HEK293 (cell line): ENCODE measurements around the gene PYGM.

Experiments
- CTCF ChIA-PET: fragments of 350-600 bp; formaldehyde crosslinking; extraction: SDS; loops from one replicate; lab custom pipeline; 2021; ENCODE audit warnings: antibody characterized with exemption; lab: Yijun Ruan, JAX
- POLR2A ChIA-PET: fragments of 300-600 bp; formaldehyde crosslinking; extraction: SDS; loops from one replicate; lab custom pipeline; 2020; ENCODE audit warnings: antibody characterized with exemption, inconsistent platforms; lab: Yijun Ruan, JAX
- H3K27ac ChIP-seq: fragments of 200-500 bp; sonication (Bioruptor generic); 2 replicates; pipeline ENCODE4 v1.5.1; 2014; ENCODE audit warnings: low read depth, low read length, control low read depth, inconsistent platforms; ENCODE audit errors: extremely low read depth
- H3K36me3 ChIP-seq, 2 experiments: fragments of 200-500 bp in 1 of 2; sonication (Bioruptor generic) in 1 of 2; 1 replicate in 1 of 2; 2 replicates in 1 of 2; pipeline ENCODE4 v1.5.1; 2014 to 2017; ENCODE audit warnings: inconsistent platforms in 2 of 2, low read length in 2 of 2; ENCODE audit not compliant: control insufficient read depth in 2 of 2, insufficient read depth in 1 of 2
- H3K4me1 ChIP-seq: fragments of 200-500 bp; sonication (Bioruptor generic); 2 replicates; pipeline ENCODE4 v1.5.1; 2014; ENCODE audit warnings: mild to moderate bottlenecking, low read length, inconsistent platforms; ENCODE audit not compliant: control insufficient read depth, insufficient read depth
- H3K4me3 ChIP-seq: 2 replicates; pipeline ENCODE4 v1.5.1; 2011; ENCODE audit warnings: low read depth, mild to moderate bottlenecking, control low read depth, low read length, moderate library complexity
- H3K9me3 ChIP-seq: fragments of 200-500 bp; sonication (Bioruptor generic); 2 replicates; pipeline ENCODE4 v1.5.1; 2014; ENCODE audit warnings: low read depth, low read length, inconsistent platforms; ENCODE audit not compliant: control insufficient read depth, insufficient read depth
- ZFP69B ChIP-seq: fragments of 450-650 bp; formaldehyde crosslinking; IDR thresholded peaks from 2 replicates; pipeline ENCODE4 v1.5.1; 2016; ENCODE audit warnings: missing biosample characterization, missing genetic modification characterization
- ZNF24 ChIP-seq: fragments of 450-650 bp; formaldehyde crosslinking; IDR thresholded peaks from 2 replicates; pipeline ENCODE4 v1.5.1; 2016; ENCODE audit warnings: missing biosample characterization, missing genetic modification characterization
- ZNF660 ChIP-seq: fragments of 450-650 bp; IDR thresholded peaks from 2 replicates; pipeline ENCODE4 v1.5.1; 2018; ENCODE audit warnings: missing biosample characterization, mild to moderate bottlenecking, missing genetic modification characterization
- ZNF830 ChIP-seq: fragments of 450-650 bp; IDR thresholded peaks from 2 replicates; pipeline ENCODE4 v1.5.0; 2018; ENCODE audit warnings: missing biosample characterization, missing genetic modification characterization, low read depth, mild to moderate bottlenecking, moderate library complexity
- TF ChIP-seq, protein P1 (sequence below): fragments of 450-650 bp; formaldehyde crosslinking; IDR thresholded peaks from 2 replicates; pipeline ENCODE4 v1.5.1; 2016; ENCODE audit warnings: missing biosample characterization, missing genetic modification characterization
- TF ChIP-seq, protein P2 (sequence below): fragments of 450-650 bp; formaldehyde crosslinking; IDR thresholded peaks from 2 replicates; pipeline ENCODE4 v1.5.1; 2016; ENCODE audit warnings: missing biosample characterization, missing genetic modification characterization
- TF ChIP-seq, protein P3 (sequence below): fragments of 450-650 bp; formaldehyde crosslinking; IDR thresholded peaks from 2 replicates; pipeline ENCODE4 v1.5.1; 2017; ENCODE audit warnings: missing biosample characterization, missing genetic modification characterization
- TF ChIP-seq, protein P4 (sequence below): fragments of 450-650 bp; formaldehyde crosslinking; IDR thresholded peaks from 2 replicates; pipeline ENCODE4 v1.5.1; 2016; ENCODE audit warnings: missing biosample characterization, missing genetic modification characterization
- TF ChIP-seq, protein P5 (sequence below): fragments of 450-650 bp; formaldehyde crosslinking; IDR thresholded peaks from 2 replicates; pipeline ENCODE4 v1.5.1; 2017; ENCODE audit warnings: missing biosample characterization, missing genetic modification characterization

Gene PYGM

DNA sequence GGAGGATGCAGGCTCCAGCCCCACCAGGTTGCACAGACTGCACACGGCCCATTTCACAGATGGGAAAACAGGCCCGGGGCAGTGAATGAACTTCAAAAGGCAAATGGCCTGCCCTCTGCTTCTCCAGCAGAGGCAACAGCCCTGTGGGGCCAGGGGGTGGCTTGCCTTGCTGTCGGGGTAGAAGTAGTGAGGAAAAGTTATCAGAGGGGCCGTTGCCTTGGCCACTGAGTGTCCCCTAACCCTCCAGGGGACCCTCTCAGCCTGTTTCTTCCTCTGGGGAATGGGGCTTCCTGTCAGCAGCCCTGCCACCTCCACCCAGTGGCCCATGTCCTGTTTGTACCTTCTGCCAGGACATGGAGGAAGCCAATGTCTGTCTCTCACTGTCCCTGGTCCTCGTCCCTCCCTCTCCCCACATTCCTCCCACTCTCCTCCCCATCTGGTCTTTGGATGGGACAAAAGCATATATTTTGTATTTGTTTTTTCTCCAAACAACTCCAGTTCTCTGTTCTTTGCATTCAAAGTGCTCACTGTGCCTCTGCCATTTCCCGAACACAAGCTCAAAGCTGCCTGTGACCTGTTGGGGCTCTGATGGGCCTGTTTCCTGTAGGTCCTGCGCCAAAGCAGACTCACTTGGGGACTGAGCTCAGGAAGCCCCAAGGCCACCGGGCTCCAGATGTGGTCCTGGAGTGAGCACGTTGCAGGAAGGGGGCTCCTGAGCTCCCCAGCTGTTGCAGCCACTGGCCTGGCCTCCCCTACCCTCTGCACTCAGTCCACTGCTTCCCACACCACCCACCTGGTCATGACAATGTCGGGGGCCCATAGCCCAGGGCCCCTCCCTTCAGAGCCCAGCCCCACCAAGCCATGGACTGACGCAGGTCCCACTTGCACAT, 33.7 kb upstream of the PYGM start:
- CTCF ChIA-PET, result interaction anchor here (0.6 to 1.4 kb wide), 5 partner anchors 10 to 1342 kb away, joined by 3 to 5 read pairs (median 3); partner anchors contain the start of gene MAP4K2
- TF ChIP-seq ZNF830 (tag by site-specific recombination), result no peak
- TF ChIP-seq, protein P1, sequence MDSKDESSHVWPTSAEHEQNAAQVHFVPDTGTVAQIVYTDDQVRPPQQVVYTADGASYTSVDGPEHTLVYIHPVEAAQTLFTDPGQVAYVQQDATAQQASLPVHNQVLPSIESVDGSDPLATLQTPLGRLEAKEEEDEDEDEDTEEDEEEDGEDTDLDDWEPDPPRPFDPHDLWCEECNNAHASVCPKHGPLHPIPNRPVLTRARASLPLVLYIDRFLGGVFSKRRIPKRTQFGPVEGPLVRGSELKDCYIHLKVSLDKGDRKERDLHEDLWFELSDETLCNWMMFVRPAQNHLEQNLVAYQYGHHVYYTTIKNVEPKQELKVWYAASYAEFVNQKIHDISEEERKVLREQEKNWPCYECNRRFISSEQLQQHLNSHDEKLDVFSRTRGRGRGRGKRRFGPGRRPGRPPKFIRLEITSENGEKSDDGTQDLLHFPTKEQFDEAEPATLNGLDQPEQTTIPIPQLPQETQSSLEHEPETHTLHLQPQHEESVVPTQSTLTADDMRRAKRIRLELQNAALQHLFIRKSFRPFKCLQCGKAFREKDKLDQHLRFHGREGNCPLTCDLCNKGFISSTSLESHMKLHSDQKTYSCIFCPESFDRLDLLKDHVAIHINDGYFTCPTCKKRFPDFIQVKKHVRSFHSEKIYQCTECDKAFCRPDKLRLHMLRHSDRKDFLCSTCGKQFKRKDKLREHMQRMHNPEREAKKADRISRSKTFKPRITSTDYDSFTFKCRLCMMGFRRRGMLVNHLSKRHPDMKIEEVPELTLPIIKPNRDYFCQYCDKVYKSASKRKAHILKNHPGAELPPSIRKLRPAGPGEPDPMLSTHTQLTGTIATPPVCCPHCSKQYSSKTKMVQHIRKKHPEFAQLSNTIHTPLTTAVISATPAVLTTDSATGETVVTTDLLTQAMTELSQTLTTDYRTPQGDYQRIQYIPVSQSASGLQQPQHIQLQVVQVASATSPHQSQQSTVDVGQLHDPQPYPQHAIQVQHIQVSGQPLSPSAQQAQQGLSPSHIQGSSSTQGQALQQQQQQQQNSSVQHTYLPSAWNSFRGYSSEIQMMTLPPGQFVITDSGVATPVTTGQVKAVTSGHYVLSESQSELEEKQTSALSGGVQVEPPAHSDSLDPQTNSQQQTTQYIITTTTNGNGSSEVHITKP (tag by site-specific recombination), result no peak
- POLR2A ChIA-PET, result interaction anchor here (1.1 kb wide), 1 partner anchor 15 kb away, joined by 4 read pairs; no protein-coding TSS in a partner anchor
- Histone ChIP-seq H3K4me3 (no peak overlapping the region), H3K36me3 (peaks cover 0 to 28% of the 10 kb centered on the region in 2 experiments; a peak in 1 of 3 replicates), H3K27ac (no peak overlapping the region), H3K4me1 (no peaks in the 10 kb centered on the region), H3K9me3 (no peaks in the 10 kb centered on the region)

DNA sequence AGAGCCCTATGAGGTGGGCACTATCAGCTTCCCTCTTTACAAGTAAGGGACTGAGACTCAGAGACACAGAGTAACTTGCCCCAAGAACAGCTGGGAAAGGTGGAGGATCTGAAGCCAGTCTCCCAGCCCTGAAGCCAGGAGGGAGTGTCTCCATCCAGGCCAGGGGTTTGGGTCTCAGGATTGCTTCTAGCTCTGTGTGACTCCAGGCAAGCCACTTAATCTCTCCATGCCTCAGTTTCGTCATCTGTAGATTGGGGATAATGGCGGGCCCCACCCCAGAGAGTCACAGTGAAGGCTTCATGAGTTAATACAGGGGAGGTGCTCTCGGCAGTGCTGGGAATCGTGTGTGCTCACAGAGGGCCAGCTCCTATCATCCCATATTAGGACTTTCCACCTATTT, 32.7 kb upstream of the PYGM start:
- TF ChIP-seq ZNF24 (tag by site-specific recombination), result no peak
- TF ChIP-seq, protein P2, sequence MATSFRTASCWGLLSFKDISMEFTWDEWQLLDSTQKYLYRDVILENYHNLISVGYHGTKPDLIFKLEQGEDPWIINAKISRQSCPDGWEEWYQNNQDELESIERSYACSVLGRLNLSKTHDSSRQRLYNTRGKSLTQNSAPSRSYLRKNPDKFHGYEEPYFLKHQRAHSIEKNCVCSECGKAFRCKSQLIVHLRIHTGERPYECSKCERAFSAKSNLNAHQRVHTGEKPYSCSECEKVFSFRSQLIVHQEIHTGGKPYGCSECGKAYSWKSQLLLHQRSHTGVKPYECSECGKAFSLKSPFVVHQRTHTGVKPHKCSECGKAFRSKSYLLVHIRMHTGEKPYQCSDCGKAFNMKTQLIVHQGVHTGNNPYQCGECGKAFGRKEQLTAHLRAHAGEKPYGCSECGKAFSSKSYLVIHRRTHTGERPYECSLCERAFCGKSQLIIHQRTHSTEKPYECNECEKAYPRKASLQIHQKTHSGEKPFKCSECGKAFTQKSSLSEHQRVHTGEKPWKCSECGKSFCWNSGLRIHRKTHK (tag by site-specific recombination), result no peak
- TF ChIP-seq, protein P3, sequence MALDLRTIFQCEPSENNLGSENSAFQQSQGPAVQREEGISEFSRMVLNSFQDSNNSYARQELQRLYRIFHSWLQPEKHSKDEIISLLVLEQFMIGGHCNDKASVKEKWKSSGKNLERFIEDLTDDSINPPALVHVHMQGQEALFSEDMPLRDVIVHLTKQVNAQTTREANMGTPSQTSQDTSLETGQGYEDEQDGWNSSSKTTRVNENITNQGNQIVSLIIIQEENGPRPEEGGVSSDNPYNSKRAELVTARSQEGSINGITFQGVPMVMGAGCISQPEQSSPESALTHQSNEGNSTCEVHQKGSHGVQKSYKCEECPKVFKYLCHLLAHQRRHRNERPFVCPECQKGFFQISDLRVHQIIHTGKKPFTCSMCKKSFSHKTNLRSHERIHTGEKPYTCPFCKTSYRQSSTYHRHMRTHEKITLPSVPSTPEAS (tag by site-specific recombination), result no peak
- TF ChIP-seq ZNF660 (tag by site-specific recombination), result no peak
- TF ChIP-seq, protein P4, sequence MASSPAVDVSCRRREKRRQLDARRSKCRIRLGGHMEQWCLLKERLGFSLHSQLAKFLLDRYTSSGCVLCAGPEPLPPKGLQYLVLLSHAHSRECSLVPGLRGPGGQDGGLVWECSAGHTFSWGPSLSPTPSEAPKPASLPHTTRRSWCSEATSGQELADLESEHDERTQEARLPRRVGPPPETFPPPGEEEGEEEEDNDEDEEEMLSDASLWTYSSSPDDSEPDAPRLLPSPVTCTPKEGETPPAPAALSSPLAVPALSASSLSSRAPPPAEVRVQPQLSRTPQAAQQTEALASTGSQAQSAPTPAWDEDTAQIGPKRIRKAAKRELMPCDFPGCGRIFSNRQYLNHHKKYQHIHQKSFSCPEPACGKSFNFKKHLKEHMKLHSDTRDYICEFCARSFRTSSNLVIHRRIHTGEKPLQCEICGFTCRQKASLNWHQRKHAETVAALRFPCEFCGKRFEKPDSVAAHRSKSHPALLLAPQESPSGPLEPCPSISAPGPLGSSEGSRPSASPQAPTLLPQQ (tag by site-specific recombination), result peak; percentile 50; the same call in 1 of the 2 replicates
- peak; percentile 56; the same call in 1 of the 2 replicates for TF ChIP-seq ZFP69B (tag by site-specific recombination)
- TF ChIP-seq, protein P5, sequence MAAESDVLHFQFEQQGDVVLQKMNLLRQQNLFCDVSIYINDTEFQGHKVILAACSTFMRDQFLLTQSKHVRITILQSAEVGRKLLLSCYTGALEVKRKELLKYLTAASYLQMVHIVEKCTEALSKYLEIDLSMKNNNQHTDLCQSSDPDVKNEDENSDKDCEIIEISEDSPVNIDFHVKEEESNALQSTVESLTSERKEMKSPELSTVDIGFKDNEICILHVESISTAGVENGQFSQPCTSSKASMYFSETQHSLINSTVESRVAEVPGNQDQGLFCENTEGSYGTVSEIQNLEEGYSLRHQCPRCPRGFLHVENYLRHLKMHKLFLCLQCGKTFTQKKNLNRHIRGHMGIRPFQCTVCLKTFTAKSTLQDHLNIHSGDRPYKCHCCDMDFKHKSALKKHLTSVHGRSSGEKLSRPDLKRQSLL (tag by site-specific recombination), result no peak
- Histone ChIP-seq H3K36me3 (peaks cover 0 to 28% of the 10 kb centered on the region in 2 experiments; a peak in 1 of 3 replicates), H3K9me3 (no peaks in the 10 kb centered on the region), H3K4me1 (no peaks in the 10 kb centered on the region), H3K4me3 (no peak overlapping the region), H3K27ac (no peak overlapping the region)
- POLR2A ChIA-PET, result interaction anchor here (0.6 to 1.9 kb wide), 2 partner anchors 14 to 548 kb away, joined by 5 to 7 read pairs; partner anchors contain the start of gene SF1
- CTCF ChIA-PET, result no interaction called here
